SU-DHL-6 (cell line): ENCODE measurements around the gene KCNMB2.

ENCODE experiments used
- CTCF ChIP-seq: fragments of 200-600 bp; sonication (generic); IDR thresholded peaks from one replicate; pipeline ENCODE4 v1.5.1; 2017; ENCODE audit warnings: antibody characterized with exemption, mild to moderate bottlenecking, low read length, moderate library complexity; ENCODE audit not compliant: insufficient read depth, poor library complexity, severe bottlenecking
- EZH2phosphoT487 ChIP-seq: fragments of 200-600 bp; sonication (generic), shearing (Covaris generic); conservative IDR thresholded peaks from 2 replicates; pipeline ENCODE4 v1.6.1; 2018; ENCODE audit warnings: mild to moderate bottlenecking, antibody characterized with exemption, low read length, moderate library complexity, mixed read lengths

DNA sequence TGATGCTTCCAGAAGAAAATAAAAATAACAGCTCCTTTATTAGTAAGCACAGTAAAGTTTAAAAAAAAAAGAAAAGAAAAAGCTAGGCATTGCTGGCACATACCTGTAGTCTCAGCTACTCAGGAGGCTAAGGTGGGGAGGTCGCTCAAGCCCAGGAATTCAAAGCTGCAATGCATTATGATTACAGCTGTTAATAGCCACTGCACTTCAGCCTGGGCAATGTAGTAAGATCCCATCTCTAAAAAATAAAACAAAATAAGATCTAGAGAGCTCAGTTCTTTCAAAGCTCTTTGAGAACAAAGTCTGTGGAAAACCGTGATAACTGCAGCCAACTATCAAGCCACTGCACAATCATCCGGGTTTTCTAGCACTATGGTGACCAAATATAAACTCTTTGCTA, 323.1 kb downstream of the KCNMB2 start:
- TF ChIP-seq CTCF = no peak
- TF ChIP-seq EZH2phosphoT487 = no peak
